IMR-90 (cell line): ENCODE results near the gene CST7.

Experiments
- MAZ ChIP-seq: IDR thresholded peaks from 2 replicates; pipeline ENCODE4 v1.6.1; 2012; ENCODE audit warnings: low read depth, mild to moderate bottlenecking, low read length, improper control_type of control experiment, moderate library complexity, borderline replicate concordance
- NFE2L2 ChIP-seq: fragments of 150-350 bp; IDR thresholded peaks from 2 replicates; pipeline ENCODE4 v1.6.1; 2016; ENCODE audit warnings: low read depth, mild to moderate bottlenecking, low read length
- POLR2A ChIP-seq: IDR thresholded peaks from 2 replicates; pipeline ENCODE4 v1.6.1; 2012; ENCODE audit warnings: mild to moderate bottlenecking, low read depth, low read length
- RFX5 ChIP-seq: IDR thresholded peaks from 2 replicates; pipeline ENCODE4 v1.8.0; 2012; ENCODE audit warnings: low read depth, mild to moderate bottlenecking, low read length, moderate library complexity
- USF2 ChIP-seq: fragments of 150-350 bp; IDR thresholded peaks from 2 replicates; pipeline ENCODE4 v1.6.1; 2017; ENCODE audit warnings: mild to moderate bottlenecking, antibody characterized with exemption, low read length, low read depth
- TF ChIP-seq, protein P1 (sequence below): conservative IDR thresholded peaks from 2 replicates; pipeline ENCODE4 v1.5.1; 2012; ENCODE audit warnings: mild to moderate bottlenecking, low read depth, low read length, improper control_type of control experiment

- TF ChIP-seq, protein P1, sequence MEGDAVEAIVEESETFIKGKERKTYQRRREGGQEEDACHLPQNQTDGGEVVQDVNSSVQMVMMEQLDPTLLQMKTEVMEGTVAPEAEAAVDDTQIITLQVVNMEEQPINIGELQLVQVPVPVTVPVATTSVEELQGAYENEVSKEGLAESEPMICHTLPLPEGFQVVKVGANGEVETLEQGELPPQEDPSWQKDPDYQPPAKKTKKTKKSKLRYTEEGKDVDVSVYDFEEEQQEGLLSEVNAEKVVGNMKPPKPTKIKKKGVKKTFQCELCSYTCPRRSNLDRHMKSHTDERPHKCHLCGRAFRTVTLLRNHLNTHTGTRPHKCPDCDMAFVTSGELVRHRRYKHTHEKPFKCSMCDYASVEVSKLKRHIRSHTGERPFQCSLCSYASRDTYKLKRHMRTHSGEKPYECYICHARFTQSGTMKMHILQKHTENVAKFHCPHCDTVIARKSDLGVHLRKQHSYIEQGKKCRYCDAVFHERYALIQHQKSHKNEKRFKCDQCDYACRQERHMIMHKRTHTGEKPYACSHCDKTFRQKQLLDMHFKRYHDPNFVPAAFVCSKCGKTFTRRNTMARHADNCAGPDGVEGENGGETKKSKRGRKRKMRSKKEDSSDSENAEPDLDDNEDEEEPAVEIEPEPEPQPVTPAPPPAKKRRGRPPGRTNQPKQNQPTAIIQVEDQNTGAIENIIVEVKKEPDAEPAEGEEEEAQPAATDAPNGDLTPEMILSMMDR = no peak
- TF ChIP-seq RFX5 = no peak
- TF ChIP-seq USF2 = no peak
- TF ChIP-seq MAZ = no peak
- TF ChIP-seq POLR2A = no peak
- TF ChIP-seq NFE2L2 = no peak
Measured at GRCh38 chr20:24968278-24968800, 19.3 kb downstream of the CST7 start.
